ENCODE measurements around the gene SLC5A2.
A peak's percentile ranks its signal among the peaks of the same experiment; 100 is the strongest.
"Not testable (repeated sequence)": the region's sequence is repeated elsewhere in the genome, so short reads cannot be mapped to it uniquely, and the experiment has no call there.

SLC5A2 gene

GRCh38 chr16:31493506-31494125 is 10.7 kb downstream of the SLC5A2 start:
- Histone ChIP-seq H3K9ac (ENCODE audit: low read length) (no peak overlapping the region), H3K9me3 (ENCODE audit: control insufficient read depth, low read depth, low read length) (no peaks in the 10 kb centered on the region), H3K4me1 (ENCODE audit: control insufficient read depth, low read depth, low read length) (no peaks in the 10 kb centered on the region), H3K4me3 (ENCODE audit: low read length) (no peak overlapping the region), H3K36me3 (ENCODE audit: control insufficient read depth, low read depth, low read length) (peaks cover 19% of the 10 kb centered on the region), H3K27me3 (ENCODE audit: control insufficient read depth, insufficient read depth, low read length) (peaks cover 15% of the 10 kb centered on the region), H3K27ac (ENCODE audit: low read length) (no peak overlapping the region)

GRCh38 chr16:31496670-31497069 is 13.7 kb downstream of the SLC5A2 start:
- Histone ChIP-seq H3K9me3 (ENCODE audit: control insufficient read depth, low read depth, low read length) (no peaks in the 10 kb centered on the region), H3K9ac (ENCODE audit: low read length) (no peak overlapping the region), H3K27me3 (ENCODE audit: control insufficient read depth, insufficient read depth, low read length) (no peaks in the 10 kb centered on the region), H3K4me1 (ENCODE audit: control insufficient read depth, low read depth, low read length) (peaks cover 4% of the 10 kb centered on the region), H3K4me3 (ENCODE audit: low read length) (no peak overlapping the region), H3K27ac (ENCODE audit: low read length) (no peak overlapping the region), H3K36me3 (ENCODE audit: control insufficient read depth, low read depth, low read length) (peaks cover 16% of the 10 kb centered on the region)

- peaks cover 4% of the 10 kb centered on the region for H3K36me3 ChIP-seq (ENCODE audit: control insufficient read depth, low read depth, low read length)
- no peaks in the 10 kb centered on the region for H3K9me3 ChIP-seq (ENCODE audit: control insufficient read depth, low read depth, low read length)
- H3K4me3 ChIP-seq (ENCODE audit: low read length) = no peak overlapping the region
- H3K27me3 ChIP-seq (ENCODE audit: control insufficient read depth, insufficient read depth, low read length) = no peaks in the 10 kb centered on the region
- H3K27ac ChIP-seq (ENCODE audit: low read length) = no peak overlapping the region
- H3K9ac ChIP-seq (ENCODE audit: low read length) = no peak overlapping the region
- H3K4me1 ChIP-seq (ENCODE audit: control insufficient read depth, low read depth, low read length) = peaks cover 9% of the 10 kb centered on the region
These were observed 15.6 kb downstream of the SLC5A2 start for GRCh38 chr16:31498493-31498892.

- Histone ChIP-seq H3K4me3 (ENCODE audit: low read length) (no peak overlapping the region), H3K27me3 (ENCODE audit: control insufficient read depth, insufficient read depth, low read length) (no peaks in the 10 kb centered on the region), H3K9ac (ENCODE audit: low read length) (no peak overlapping the region), H3K27ac (ENCODE audit: low read length) (no peak overlapping the region), H3K4me1 (ENCODE audit: control insufficient read depth, low read depth, low read length) (peaks cover 9% of the 10 kb centered on the region), H3K9me3 (ENCODE audit: control insufficient read depth, low read depth, low read length) (no peaks in the 10 kb centered on the region), H3K36me3 (ENCODE audit: control insufficient read depth, low read depth, low read length) (no peaks in the 10 kb centered on the region)
These were observed 17.0 kb downstream of the SLC5A2 start for GRCh38 chr16:31499928-31500327.

GRCh38 chr16:31501226-31501965 is 18.5 kb downstream of the SLC5A2 start:
- Histone ChIP-seq H3K4me1 (ENCODE audit: control insufficient read depth, low read depth, low read length) (peaks cover 9% of the 10 kb centered on the region), H3K9ac (ENCODE audit: low read length) (no peak overlapping the region), H3K27ac (ENCODE audit: low read length) (no peak overlapping the region), H3K4me3 (ENCODE audit: low read length) (peak overlapping the region; percentile 3), H3K27me3 (ENCODE audit: control insufficient read depth, insufficient read depth, low read length) (no peaks in the 10 kb centered on the region), H3K36me3 (ENCODE audit: control insufficient read depth, low read depth, low read length) (peaks cover 3% of the 10 kb centered on the region), H3K9me3 (ENCODE audit: control insufficient read depth, low read depth, low read length) (no peaks in the 10 kb centered on the region)

GRCh38 chr16:31501966-31502348 is 19.0 kb downstream of the SLC5A2 start:
- no peak overlapping the region for H3K27ac ChIP-seq (ENCODE audit: low read length)
- H3K9ac ChIP-seq (ENCODE audit: low read length) = no peak overlapping the region
- no peaks in the 10 kb centered on the region for H3K9me3 ChIP-seq (ENCODE audit: control insufficient read depth, low read depth, low read length)
- peaks cover 12% of the 10 kb centered on the region for H3K4me1 ChIP-seq (ENCODE audit: control insufficient read depth, low read depth, low read length)
- peak overlapping the region; percentile 3 for H3K4me3 ChIP-seq (ENCODE audit: low read length)
- peaks cover 3% of the 10 kb centered on the region for H3K36me3 ChIP-seq (ENCODE audit: control insufficient read depth, low read depth, low read length)
- no peaks in the 10 kb centered on the region for H3K27me3 ChIP-seq (ENCODE audit: control insufficient read depth, insufficient read depth, low read length)

GRCh38 chr16:31502981-31503380 is 20.1 kb downstream of the SLC5A2 start:
- no peaks in the 10 kb centered on the region for H3K27me3 ChIP-seq (ENCODE audit: control insufficient read depth, insufficient read depth, low read length)
- peaks cover 18% of the 10 kb centered on the region for H3K4me1 ChIP-seq (ENCODE audit: control insufficient read depth, low read depth, low read length)
- H3K36me3 ChIP-seq (ENCODE audit: control insufficient read depth, low read depth, low read length) = peaks cover 3% of the 10 kb centered on the region
- no peak overlapping the region for H3K9ac ChIP-seq (ENCODE audit: low read length)
- no peaks in the 10 kb centered on the region for H3K9me3 ChIP-seq (ENCODE audit: control insufficient read depth, low read depth, low read length)
- H3K27ac ChIP-seq (ENCODE audit: low read length) = no peak overlapping the region
- H3K4me3 ChIP-seq (ENCODE audit: low read length) = no peak overlapping the region

- H3K9ac ChIP-seq (ENCODE audit: low read length); H3K4me3 ChIP-seq (ENCODE audit: low read length); H3K27ac ChIP-seq (ENCODE audit: low read length); H3K9me3 ChIP-seq (ENCODE audit: control insufficient read depth, low read depth, low read length); H3K36me3 ChIP-seq (ENCODE audit: control insufficient read depth, low read depth, low read length); H3K27me3 ChIP-seq (ENCODE audit: control insufficient read depth, insufficient read depth, low read length): not testable (repeated sequence)
- peaks cover 18% of the 10 kb centered on the region for H3K4me1 ChIP-seq (ENCODE audit: control insufficient read depth, low read depth, low read length)
These were observed 20.6 kb downstream of the SLC5A2 start for GRCh38 chr16:31503555-31503954.

- Histone ChIP-seq H3K27me3 (ENCODE audit: control insufficient read depth, insufficient read depth, low read length) (no peaks in the 10 kb centered on the region), H3K9ac (ENCODE audit: low read length) (no peak overlapping the region), H3K27ac (ENCODE audit: low read length) (no peak overlapping the region), H3K4me1 (ENCODE audit: control insufficient read depth, low read depth, low read length) (peaks cover 21% of the 10 kb centered on the region), H3K9me3 (ENCODE audit: control insufficient read depth, low read depth, low read length) (no peaks in the 10 kb centered on the region), H3K36me3 (ENCODE audit: control insufficient read depth, low read depth, low read length) (peaks cover 3% of the 10 kb centered on the region), H3K4me3 (ENCODE audit: low read length) (no peak overlapping the region)
These were observed 21.2 kb downstream of the SLC5A2 start for GRCh38 chr16:31504159-31504558.

- Histone ChIP-seq H3K4me3 (ENCODE audit: low read length) (no peak overlapping the region), H3K27me3 (ENCODE audit: control insufficient read depth, insufficient read depth, low read length) (no peaks in the 10 kb centered on the region), H3K27ac (ENCODE audit: low read length) (no peak overlapping the region), H3K4me1 (ENCODE audit: control insufficient read depth, low read depth, low read length) (peaks cover 23% of the 10 kb centered on the region), H3K9ac (ENCODE audit: low read length) (no peak overlapping the region), H3K36me3 (ENCODE audit: control insufficient read depth, low read depth, low read length) (peaks cover 3% of the 10 kb centered on the region), H3K9me3 (ENCODE audit: control insufficient read depth, low read depth, low read length) (no peaks in the 10 kb centered on the region)
These were observed 22.6 kb downstream of the SLC5A2 start for GRCh38 chr16:31505483-31505882.

- Histone ChIP-seq H3K9me3 (ENCODE audit: control insufficient read depth, low read depth, low read length) (no peaks in the 10 kb centered on the region), H3K4me3 (ENCODE audit: low read length) (peak overlapping the region; percentile 94), H3K36me3 (ENCODE audit: control insufficient read depth, low read depth, low read length) (peaks cover 3% of the 10 kb centered on the region), H3K4me1 (ENCODE audit: control insufficient read depth, low read depth, low read length) (peaks cover 13% of the 10 kb centered on the region), H3K27me3 (ENCODE audit: control insufficient read depth, insufficient read depth, low read length) (no peaks in the 10 kb centered on the region), H3K27ac (ENCODE audit: low read length) (peak overlapping the region; percentile 75), H3K9ac (ENCODE audit: low read length) (peak overlapping the region; percentile 81)
These were observed 24.6 kb downstream of the SLC5A2 start for GRCh38 chr16:31507617-31507928.
